Raji (cell line): ENCODE results near the gene MROH9.

Experiments
- POLR2A ChIP-seq: IDR thresholded peaks from 2 replicates; pipeline ENCODE4 v1.6.1; 2011; ENCODE audit warnings: low read depth, low read length, control low read depth; ENCODE audit not compliant: insufficient read depth

Gene MROH9

DNA sequence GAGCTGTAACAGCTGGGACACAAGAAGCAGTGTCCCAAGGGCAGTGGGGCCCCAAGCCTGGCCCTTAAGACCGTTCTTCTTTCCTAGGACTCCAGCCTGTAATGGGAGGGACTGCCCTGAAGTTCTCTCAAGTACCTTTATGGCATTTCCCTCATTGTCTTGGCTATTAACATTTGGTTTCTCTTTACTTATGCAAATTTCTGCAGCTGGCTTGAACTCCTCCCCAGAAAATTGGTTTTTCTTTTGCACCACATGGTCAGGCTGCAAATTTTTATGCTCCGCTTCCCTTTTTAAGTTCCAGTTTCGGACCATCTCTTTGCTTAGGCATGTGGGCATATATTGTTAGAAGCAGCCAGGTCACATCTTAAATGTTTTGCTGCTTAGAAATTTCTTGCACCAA lies 3.1 kb upstream of the MROH9 start:
- TF ChIP-seq POLR2A = no peak

DNA sequence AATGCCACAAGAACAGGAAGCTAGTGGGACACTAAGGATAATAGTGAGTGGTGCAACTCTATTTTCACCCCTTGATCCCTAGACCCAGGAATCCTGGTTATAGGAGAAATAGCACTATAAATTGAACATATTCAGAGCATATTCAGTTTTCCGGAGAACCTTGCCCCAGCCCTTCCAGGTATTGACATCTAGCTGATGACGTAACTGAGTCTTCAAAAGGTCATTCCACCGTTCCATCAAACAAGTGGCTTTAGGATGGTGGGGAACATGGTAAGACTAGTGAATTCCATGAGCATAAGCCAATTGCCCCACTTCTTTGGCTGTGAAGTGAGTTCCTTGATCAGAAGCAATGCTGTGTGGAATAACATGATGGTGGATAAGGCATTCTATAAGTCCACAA lies 2.9 kb downstream of the MROH9 start:
- TF ChIP-seq POLR2A = no peak

DNA sequence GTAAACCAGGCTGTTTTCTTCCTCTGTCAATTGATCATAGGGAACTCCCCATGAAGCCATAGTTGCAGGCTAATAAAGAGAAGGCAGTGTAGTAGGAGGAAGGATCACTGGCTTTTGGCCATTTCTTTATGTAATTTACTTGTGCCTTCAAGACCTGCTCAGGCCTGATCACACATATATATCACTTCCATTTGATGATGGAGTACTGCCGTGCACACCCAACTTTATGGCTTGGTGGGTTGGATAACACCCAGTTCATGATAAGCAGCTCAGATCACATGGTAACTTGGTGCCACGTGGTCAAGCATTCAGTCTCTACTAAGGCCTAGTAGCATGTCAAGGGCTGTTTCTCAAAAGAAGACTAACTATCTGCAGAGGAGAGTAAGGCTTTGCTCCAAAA lies 4.1 kb downstream of the MROH9 start:
- TF ChIP-seq POLR2A = no peak

DNA sequence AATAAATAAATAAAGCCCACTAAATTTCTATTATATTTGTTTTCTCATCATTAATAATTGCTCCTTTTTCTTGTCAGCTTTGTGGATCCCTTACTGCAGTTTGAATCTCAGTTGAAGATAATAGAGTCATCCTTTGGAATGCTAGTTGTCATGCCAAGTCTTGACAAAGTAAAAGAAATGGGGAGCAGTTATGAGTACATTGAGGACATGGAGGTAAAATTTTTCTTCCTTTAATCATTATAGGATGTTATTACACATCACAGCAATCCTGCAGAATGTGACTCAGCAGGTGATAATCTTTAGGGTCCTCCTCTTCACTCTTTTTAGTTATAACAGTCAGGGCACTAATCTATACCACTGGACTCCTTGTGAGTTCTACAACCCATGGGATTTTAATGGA lies 24.1 kb downstream of the MROH9 start:
- no peak for TF ChIP-seq POLR2A

DNA sequence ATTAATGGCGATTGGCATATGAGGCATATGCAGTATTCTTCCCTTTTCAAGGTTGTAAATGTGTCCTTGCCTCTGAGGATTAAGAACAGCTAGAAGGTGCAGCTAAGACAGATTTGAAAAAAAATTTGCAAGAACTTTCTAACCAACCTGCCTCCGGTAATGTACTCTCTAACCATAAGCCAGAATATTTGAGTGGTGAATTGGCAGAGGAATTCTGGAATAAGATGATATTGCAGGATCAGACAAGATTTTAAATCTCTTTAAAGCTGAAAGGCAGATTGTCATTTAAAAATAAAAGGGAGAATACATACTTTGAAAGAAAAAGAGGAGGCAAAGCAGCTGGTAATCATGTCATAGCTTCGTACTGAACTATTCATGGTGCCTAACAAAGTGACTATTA lies 29.2 kb downstream of the MROH9 start:
- TF ChIP-seq POLR2A = no peak

DNA sequence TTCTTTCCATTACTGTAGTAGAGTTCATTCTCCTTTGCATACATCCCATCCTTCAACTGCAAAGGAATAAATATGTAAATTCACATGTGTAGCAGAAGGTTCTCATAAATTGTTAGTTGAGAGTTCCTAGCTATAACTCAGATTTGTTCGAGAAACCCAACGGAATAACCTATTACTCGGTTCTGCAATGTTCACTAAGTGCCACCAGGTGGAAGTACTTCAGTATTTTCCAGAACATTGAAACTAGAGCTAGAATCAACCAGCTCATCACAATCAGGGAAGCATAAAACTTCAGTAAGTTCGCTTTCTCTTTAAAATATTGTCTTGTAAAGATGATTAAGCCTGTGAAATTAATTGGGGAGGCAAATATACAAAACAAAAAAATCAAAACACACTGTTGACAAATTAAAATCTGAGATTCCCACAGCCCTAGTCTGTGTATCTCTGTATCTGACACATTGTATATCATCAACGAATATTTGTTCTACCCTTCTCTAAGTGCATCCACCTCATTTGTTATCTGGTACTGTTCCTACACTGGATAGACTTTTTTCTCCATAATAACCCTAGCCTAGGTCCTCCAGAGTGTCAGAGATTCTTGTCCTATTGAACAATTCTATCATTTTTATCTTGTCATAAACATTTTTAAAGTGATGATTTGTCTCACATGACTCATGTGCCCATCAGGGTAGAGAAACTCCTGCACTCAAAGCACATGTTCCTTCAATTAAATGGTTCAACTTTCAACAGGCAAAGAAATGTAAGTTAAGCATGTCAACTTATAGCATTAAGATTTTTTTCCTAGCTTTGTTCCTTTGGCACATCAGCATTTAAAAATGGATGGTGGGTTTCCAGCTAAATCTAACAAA lies 31.9 kb downstream of the MROH9 start:
- no peak for TF ChIP-seq POLR2A

DNA sequence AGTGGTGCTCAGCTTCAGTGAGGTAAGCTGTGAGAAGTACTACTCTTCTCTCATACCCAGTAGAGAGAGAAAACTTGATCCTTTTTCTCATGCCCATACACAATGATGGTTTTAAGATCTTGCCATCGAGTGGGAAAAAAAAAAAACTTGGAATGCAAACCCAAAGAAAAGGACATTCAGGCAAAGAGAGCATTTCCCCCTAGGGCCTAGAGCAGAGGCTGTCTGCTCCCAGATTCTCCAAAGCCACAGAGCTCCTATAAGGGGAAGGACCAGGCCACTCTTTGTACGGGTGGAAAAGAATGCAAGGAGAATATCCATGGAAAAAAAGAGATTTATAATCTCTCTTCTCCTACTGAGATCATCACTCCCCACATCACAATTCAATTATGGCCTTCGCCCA lies 34.9 kb downstream of the MROH9 start:
- no peak for TF ChIP-seq POLR2A

DNA sequence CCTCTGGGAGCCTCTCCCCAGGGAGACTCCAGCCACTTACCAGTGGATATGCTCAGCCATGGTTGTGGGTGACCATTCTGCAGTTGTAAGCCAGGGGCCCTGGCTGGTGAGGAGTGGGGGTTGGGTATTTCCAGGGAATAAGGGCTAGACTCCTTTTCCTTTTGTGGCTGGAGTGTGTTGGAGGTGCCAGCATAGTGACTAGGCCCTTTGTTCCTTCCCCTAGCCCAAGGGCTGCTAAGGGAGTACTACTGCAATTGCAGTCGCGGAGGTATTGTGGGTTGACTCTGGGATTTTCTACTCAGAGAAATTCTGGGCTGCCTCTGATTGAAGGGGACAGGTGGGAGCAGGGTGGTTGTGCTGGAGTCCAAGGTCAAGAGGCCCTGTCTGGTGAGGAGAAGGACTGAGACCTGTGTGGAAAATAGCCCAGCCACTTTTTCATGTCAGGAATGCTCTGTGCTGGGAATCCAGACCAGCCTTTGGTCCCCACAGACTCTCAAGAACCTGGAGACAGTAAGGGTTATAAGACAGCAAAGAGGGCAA lies 43.1 kb downstream of the MROH9 start:
- TF ChIP-seq POLR2A = no peak

DNA sequence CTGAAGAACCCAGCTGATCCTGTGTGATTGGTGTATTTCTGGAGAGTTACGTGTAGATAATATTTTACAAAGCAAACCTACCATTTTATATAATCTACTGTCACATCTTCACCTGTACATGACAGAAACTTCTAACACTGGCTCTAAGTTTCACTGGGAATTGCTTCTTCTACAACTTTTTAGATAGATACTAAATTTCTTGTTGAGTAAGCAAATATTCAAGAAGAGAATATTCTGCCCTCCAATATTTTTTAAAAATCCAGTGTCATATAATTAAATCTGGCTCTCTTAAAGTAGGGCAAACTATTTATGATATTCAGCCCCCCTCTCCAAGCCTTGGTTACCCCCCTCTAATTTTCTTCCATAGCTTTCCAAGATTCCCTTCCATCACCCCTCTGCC lies 50.1 kb downstream of the MROH9 start:
- no peak for TF ChIP-seq POLR2A

DNA sequence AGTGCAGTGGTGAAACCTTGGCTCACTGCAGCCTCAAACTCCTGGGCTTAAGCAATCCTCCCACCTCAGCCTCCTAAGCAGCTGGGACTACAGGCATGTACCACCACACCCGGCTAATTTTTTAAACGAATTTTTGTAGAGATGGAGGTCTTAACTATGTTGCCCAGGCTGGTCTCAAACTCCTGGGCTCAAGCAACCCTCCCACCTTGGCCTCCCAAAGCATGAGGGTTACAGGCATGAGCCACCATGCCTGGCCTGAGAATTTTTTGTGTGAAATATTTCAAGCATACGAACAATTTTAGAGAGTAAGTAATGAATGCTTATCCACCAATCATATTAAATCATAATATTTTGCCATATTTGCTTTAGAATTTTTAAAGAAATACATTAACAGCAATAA lies 51.6 kb downstream of the MROH9 start:
- no peak for TF ChIP-seq POLR2A

DNA sequence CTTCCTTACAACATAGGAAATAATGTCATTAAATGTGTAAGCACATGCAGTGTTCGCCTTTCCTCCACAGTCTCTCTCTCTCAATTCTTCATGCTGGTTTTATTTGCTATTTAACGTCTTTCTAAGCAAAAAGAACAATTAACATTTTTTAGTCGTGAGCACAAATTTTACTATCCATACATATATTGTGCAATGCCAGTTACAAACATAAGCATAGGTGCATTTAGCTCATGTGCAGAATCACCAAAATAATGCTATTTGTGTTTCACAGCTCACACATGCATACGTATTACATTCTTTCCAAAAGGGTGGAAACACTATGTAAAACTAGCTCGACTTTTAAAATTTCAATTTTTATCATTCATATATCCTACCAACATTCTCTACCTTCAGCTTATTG lies 52.1 kb downstream of the MROH9 start:
- no peak for TF ChIP-seq POLR2A

DNA sequence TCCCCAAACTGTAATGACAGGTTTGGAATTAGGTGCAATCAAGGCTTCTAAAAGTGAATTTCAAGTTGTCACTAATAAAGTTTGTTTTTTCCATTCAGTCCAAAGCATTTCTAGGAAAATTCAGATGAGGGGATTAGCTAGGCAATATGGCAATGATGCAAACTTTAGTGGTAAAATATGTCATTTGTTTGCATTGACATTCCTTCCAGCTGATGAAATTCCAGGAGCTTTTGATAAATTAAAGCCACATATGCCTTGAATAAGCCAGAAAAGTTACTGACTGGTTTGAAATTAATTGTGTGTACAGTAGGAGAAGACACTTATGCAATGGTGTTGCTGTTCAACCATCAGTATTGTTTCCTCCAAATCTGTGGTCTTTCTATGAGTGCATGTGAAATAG lies 57.8 kb downstream of the MROH9 start:
- no peak for TF ChIP-seq POLR2A

DNA sequence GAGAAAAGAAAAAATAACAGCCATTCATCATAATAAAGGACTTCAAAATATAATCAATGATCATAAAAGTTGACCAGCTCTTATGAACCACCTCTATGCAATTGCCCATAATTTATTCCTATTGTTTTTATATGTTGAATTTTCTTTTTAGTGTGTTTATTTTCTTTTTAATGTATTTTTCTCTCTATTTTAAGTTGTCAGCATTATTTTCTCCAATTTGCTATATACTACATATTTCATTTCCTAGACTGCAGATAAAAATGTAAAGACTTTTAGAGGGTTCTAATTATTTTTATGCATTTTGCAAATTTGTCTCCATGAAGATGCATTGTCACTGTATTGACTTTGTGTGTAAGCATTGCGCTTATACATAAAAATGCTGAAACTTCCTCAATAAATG lies 58.4 kb downstream of the MROH9 start:
- TF ChIP-seq POLR2A = no peak

DNA sequence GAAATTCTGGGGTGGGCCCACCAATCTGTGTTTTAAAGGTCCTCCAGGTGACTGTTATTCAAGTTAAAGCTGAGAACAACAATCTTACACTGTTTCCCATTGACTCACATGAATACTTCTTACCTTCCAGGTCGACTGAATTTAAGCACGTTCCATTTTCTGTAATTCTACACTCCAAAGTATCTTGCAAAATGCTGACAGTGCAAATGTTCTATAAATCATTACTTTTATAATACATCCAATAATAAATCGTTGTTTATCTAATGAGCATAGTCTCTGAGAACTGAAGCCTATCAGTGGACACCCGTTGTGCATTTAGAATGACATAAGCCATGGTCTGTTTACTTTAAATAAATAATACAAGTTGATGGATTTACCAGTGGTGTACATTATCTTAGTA lies 79.5 kb downstream of the MROH9 start:
- no peak for TF ChIP-seq POLR2A

DNA sequence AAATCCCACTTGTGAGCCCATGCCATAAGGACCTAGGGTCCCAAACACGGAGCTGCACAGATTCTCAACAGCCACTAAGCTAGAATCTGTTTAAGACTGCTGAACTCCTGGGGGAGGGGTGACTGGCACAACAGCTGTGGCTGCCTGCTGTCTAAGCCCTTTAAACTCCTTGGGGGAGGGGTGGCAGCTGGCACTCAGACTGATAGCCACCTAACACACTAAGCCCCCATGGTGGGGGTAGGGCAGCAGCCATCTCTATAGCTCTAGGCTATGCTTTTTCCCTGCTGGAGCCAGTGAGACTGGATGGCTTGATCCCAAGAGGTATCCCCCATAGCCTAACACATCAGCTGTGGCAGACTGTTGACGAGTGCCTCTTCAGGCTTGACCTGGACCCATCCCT lies 82.1 kb downstream of the MROH9 start:
- no peak for TF ChIP-seq POLR2A

DNA sequence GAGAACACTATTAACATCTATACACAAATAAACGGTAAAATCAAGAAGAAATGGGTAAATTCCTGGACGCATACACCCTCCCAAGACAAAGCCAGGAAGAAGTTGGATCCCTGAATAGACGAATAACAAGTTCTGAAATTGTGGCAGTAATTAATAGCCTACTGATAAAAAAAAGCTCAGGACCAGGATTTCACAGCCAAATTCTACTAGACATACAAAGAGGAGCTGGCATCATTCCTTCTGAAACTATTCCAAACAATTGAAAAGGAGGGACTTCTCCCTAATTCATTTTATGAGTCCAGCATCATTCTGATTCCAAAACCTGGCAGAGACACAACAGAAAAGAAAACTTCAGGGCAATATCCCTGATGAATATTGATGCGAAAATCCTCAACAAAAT lies 84.6 kb downstream of the MROH9 start:
- no peak for TF ChIP-seq POLR2A
